ENCODE results near the gene PCSK6.

DNA sequence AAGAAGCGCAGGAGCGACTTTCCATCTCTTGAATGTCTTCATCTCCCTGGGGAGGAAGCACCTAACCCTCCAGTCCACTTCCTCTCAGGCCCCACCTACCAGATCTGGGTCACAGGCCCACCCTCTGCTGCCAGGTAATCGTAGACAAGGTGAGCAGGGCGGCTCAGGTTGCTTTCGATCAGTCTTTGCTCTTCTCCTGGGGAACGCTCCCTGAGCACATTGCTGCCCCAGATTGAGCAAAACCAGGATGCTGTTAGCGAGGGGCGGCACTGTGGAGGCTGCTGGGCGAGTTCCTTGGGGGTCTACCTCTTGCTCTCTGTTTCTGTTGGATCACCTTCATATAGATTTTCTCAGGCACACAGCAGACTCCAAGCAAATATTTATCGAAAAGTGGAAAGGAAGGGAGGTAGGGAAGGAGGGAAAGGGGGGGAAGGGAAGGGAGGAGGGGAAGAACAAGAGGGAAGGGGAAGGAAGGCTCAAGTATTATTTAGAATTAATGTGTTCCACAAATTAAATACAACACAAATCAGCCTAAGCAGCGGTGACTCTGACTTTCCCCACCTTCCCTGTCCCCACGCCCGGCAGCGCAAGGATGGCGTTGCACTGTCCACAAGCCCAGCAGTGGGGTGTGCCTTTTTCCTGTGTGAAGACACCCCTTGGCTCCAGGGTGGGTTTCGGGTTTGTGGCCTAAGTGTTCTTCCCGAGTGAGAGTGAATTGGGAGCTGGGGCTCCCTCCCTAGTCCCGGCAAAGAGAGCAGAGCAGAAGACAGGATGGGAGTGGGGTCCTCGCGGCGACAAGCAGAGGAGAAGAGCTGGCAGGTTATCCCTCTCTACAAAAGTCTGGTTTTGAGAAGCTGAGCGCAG, 6.1 kb upstream of the PCSK6 start:
- TF ChIP-seq TEAD4 (IDR thresholded peaks at IDR 0.05): no peak
- no peak for TF ChIP-seq FOXM1 (IDR thresholded peaks at IDR 0.05; ENCODE audit: borderline replicate concordance, low read depth)
- TF ChIP-seq ZBTB7A (IDR thresholded peaks at IDR 0.05; ENCODE audit: low read depth): no peak
- no peak for TF ChIP-seq RAD21 (IDR thresholded peaks at IDR 0.05; ENCODE audit: low read depth)

Measured in Ishikawa (cell line).